Mucosa of descending colon (tissue), 3 donors: ENCODE measurements around the gene SLC25A13. TPM values are rescaled to one million over a fixed set of nuclear protein-coding genes. Genes with fewer than 3 reads are reported as not detected.

Experiments
- ATAC-seq: fragments of 200-7000 bp; cut with Tn5 transposase; one replicate; pipeline ENCODE4 v1.9.1; 2020; ENCODE audit warnings: mild to moderate bottlenecking, moderate library complexity
- DNase-seq, 3 donors: peaks; one replicate each; pipeline ENCODE4 v3.0.0-alpha.2; 2020
- H3K36me3 ChIP-seq: fragments of 200-600 bp; one replicate; pipeline ENCODE4 v1.8.0; 2021; ENCODE audit warnings: low read depth, mild to moderate bottlenecking
- H3K4me1 ChIP-seq: fragments of 200-600 bp; one replicate; pipeline ENCODE4 v1.8.0; 2021; ENCODE audit warnings: low read depth, mild to moderate bottlenecking
- H3K4me3 ChIP-seq: fragments of 200-600 bp; one replicate; pipeline ENCODE4 v1.8.0; 2021; ENCODE audit warnings: mild to moderate bottlenecking
- H3K9me3 ChIP-seq: fragments of 200-600 bp; one replicate; pipeline ENCODE4 v1.8.0; 2021; ENCODE audit warnings: mild to moderate bottlenecking
- intact Hi-C, 2 donors: fragments of 100-400 bp; cut with DNase I in 1 of 2; cut with micrococcal nuclease in 1 of 2; formaldehyde crosslinking; loops; one replicate each; pipeline versions ENCODE4 v1.11.0 to v1.11.1; 2022; cut with DNase I, micrococcal nuclease
- total RNA-seq, 3 donors: library from RNA; stranded (reverse); fragmentation: NEBNext Ultra II Directional in 2 of 3; extraction: Animal tissue kit (Norgen Biotek cat#: 25700) in 2 of 3; gene quantifications; one replicate each; pipeline versions ENCODE4 v1.2.1 to v1.2.4, GENCODE V29; 2021 to 2023
- TF ChIP-seq, protein P1 (sequence below): fragments of 200-600 bp; IDR thresholded peaks from one replicate; pipeline ENCODE4 v1.8.0; 2022; ENCODE audit warnings: antibody characterized with exemption, mild to moderate bottlenecking
- donor health status: DM: no; HTN: no; CAD: no; lungs with moderate emphysema.
- donor health status: DM: no; HTN: no; CAD: no.
- donor health status: DM: no; HTN: yes; CAD: no.

The SLC25A13 gene
- total RNA-seq, 3 donors from 2014 or later = 33.5 to 65.1 (median 42.7) TPM

DNA sequence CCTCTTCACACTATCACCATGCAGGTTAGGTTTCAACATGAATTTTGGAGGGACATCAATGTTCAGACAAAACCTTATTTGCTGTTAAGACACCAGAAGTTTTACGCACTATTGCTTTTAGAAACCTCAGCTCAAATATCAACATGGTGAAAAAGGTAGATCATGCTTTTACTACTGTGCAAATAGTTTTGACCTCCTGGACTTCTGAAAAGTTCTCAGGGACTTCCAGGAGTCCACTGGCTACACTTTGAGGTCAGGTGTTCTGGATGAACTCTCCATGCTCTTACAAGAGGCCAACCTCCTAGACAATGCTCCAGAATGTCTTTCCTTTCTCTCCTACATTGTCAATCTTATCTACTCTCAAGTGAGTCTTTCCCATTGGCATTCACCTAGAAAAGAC is 55.9 kb downstream of the SLC25A13 start:
- no peak for DNase-seq
- TF ChIP-seq, protein P1, sequence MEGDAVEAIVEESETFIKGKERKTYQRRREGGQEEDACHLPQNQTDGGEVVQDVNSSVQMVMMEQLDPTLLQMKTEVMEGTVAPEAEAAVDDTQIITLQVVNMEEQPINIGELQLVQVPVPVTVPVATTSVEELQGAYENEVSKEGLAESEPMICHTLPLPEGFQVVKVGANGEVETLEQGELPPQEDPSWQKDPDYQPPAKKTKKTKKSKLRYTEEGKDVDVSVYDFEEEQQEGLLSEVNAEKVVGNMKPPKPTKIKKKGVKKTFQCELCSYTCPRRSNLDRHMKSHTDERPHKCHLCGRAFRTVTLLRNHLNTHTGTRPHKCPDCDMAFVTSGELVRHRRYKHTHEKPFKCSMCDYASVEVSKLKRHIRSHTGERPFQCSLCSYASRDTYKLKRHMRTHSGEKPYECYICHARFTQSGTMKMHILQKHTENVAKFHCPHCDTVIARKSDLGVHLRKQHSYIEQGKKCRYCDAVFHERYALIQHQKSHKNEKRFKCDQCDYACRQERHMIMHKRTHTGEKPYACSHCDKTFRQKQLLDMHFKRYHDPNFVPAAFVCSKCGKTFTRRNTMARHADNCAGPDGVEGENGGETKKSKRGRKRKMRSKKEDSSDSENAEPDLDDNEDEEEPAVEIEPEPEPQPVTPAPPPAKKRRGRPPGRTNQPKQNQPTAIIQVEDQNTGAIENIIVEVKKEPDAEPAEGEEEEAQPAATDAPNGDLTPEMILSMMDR = no peak
- H3K36me3 ChIP-seq = no peaks in the 10 kb centered on the region
- H3K9me3 ChIP-seq = no peaks in the 10 kb centered on the region
- no peak for ATAC-seq
- intact Hi-C loops = no loop called here
- no peaks in the 10 kb centered on the region for H3K4me1 ChIP-seq
- no peak overlapping the region for H3K4me3 ChIP-seq

DNA sequence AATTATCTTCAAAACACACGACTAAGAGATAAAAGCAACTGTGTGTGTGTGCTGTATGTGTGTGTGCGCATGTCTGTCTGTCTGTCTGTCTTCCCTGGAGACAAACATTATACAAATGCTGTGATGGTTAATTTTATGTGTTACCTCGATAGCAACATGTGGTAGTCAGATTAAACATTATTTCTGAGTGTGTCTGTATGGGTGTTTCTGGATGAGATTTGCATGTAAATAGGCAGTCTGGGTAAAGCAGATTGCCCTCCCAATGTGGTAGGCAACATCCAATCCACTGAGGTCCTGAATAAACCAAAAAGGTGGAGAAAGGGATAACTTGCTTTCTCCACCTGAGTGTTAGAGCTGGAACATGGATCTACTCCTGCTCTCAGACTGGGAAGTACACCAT is 67.9 kb downstream of the SLC25A13 start:
- H3K4me1 ChIP-seq = no peaks in the 10 kb centered on the region
- H3K4me3 ChIP-seq = no peak overlapping the region
- TF ChIP-seq, protein P1 = no peak
- intact Hi-C loops = no loop called here
- DNase-seq (no peak), ATAC-seq (no peak)
- H3K9me3 ChIP-seq = peaks cover 5% of the 10 kb centered on the region
- no peaks in the 10 kb centered on the region for H3K36me3 ChIP-seq

DNA sequence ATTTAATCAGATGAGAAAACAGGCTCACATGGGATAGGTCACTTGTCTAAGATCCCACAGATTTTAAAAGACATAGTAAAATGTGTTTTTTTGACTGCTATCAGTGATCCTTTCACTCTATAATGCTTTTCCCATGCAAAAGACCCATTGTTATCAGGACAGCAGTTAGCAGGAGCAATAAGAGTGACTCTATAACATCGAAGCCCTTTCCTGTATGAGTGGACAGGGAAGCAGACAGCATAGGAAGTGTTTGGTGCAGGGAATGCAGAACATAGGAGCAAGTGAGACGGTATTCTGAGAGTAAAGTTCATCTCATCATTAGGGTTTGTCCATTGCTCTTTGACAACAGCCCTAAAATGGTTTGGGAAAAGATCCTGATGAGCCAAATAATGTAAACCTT is 68.5 kb downstream of the SLC25A13 start:
- ATAC-seq (no peak), DNase-seq (no peak)
- Histone ChIP-seq H3K4me3 (no peak overlapping the region), H3K9me3 (peaks cover 5% of the 10 kb centered on the region), H3K36me3 (no peaks in the 10 kb centered on the region), H3K4me1 (no peaks in the 10 kb centered on the region)
- TF ChIP-seq, protein P1 = no peak
- intact Hi-C loops = no loop called here

DNA sequence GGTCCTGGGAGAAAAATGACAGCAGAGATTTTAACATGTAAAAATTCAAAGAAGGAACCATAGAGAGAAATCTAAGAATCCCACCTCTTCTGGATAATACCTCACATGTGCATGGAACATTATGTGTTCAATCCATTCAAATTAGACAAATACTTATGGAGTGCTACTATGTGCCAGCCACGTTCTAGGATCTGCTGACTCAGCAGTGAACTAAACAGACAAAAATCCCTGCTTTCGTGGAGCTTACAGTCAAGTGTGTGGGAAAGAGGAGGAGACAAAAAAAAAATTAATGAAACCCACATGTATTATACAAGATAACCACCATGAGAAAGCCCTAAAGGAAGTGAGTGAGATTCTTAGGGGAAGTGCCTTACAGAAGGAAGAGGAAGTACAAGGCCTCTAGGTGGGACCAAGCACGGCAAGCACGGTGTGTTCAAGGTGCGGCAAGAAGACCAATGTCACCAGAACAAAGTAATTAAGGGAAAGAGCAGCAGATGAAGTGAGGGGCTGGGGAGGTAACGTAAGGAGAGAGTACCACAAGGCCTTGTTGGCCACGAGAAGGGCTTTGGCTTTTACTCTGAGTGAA is 71.0 kb downstream of the SLC25A13 start:
- TF ChIP-seq, protein P1 = no peak
- Histone ChIP-seq H3K36me3 (no peaks in the 10 kb centered on the region), H3K9me3 (no peaks in the 10 kb centered on the region), H3K4me1 (no peaks in the 10 kb centered on the region), H3K4me3 (no peak overlapping the region)
- no peak for ATAC-seq
- DNase-seq = no peak
- intact Hi-C loops = no loop called here

DNA sequence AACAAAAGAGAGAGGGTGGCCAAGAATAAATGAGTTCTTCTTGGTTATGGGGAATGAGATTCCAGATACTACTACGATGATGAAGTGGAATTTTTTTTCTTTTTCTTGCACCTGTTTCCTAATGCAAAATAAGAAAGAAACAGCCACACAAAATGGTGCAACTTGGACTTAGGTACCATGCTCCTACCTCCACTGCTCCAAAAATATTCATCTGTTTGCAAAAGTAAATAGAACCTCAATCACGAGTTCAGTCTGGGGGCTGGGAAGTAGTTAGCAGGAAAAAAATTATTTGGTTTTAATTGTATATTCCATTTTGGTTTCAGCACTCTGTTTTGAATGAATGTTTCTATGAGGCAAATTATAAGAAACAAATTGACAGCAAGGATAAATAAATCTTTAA is 73.5 kb downstream of the SLC25A13 start:
- no peaks in the 10 kb centered on the region for H3K4me1 ChIP-seq
- no peak for DNase-seq
- ATAC-seq = no peak
- no peaks in the 10 kb centered on the region for H3K36me3 ChIP-seq
- TF ChIP-seq, protein P1 = no peak
- H3K4me3 ChIP-seq = no peak overlapping the region
- no peaks in the 10 kb centered on the region for H3K9me3 ChIP-seq
- intact Hi-C loops = no loop called here

DNA sequence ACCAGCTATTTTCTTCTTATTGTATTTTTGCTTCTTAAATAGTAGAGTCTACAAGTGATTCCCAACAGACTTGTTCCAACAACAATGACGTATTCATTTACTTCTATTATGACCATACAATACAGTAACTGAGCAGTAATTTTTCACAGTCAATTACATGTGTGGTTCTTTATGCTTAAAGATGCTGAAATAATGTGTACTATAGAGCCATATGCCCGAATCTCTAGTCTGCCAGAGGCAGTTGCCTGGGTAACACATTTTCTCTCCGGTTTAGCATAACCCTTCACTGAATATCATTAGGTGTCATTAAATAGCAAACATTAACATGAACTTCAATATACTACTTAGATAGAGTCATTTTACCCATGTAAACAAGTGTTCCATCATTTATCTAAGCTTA is 75.0 kb downstream of the SLC25A13 start:
- no peaks in the 10 kb centered on the region for H3K36me3 ChIP-seq
- intact Hi-C loops = no loop called here
- TF ChIP-seq, protein P1 = no peak
- H3K4me1 ChIP-seq = no peaks in the 10 kb centered on the region
- H3K4me3 ChIP-seq = no peak overlapping the region
- DNase-seq (no peak), ATAC-seq (no peak)
- H3K9me3 ChIP-seq = no peaks in the 10 kb centered on the region
